HepG2 (cell line): Measurements from ENCODE around the gene HYCC1. TPM values are rescaled to one million over a fixed set of nuclear protein-coding genes. Genes with fewer than 3 reads are reported as not detected.

ENCODE experiments used
- CEBPG ChIP-seq: IDR thresholded peaks from 2 replicates; pipeline ENCODE4 v1.6.1; 2016
- CEBPZ ChIP-seq: IDR thresholded peaks from 2 replicates; pipeline ENCODE4 v1.6.1; 2012; ENCODE audit warnings: low read length, improper control_type of control experiment
- ETV6 ChIP-seq: sonication (generic); formaldehyde crosslinking; conservative IDR thresholded peaks from 2 replicates; pipeline ENCODE4 v1.4.0; 2020; ENCODE audit warnings: missing genetic modification reagents
- KIAA2018 ChIP-seq: sonication (generic); formaldehyde crosslinking; IDR thresholded peaks from 2 replicates; pipeline ENCODE4 v1.5.0; 2020; ENCODE audit warnings: mild to moderate bottlenecking, missing genetic modification reagents, borderline replicate concordance
- MIER2 ChIP-seq: IDR thresholded peaks from 2 replicates; pipeline ENCODE4 v1.6.1; 2016; ENCODE audit warnings: missing biosample characterization, missing genetic modification reagents
- MTF1 ChIP-seq: sonication (generic); formaldehyde crosslinking; IDR thresholded peaks from 2 replicates; pipeline ENCODE4 v1.5.0; 2020; ENCODE audit warnings: missing genetic modification reagents
- SCMH1 ChIP-seq: sonication (generic); formaldehyde crosslinking; IDR thresholded peaks from 2 replicates; pipeline ENCODE4 v1.9.0; 2021; ENCODE audit warnings: missing genetic modification reagents, mild to moderate bottlenecking, borderline replicate concordance
- ZNF12 ChIP-seq: sonication (generic); formaldehyde crosslinking; IDR thresholded peaks from 2 replicates; pipeline ENCODE4 v1.5.0; 2020; ENCODE audit warnings: missing genetic modification reagents
- ZNF430 ChIP-seq: sonication (generic); formaldehyde crosslinking; IDR thresholded peaks from 2 replicates; pipeline ENCODE4 v1.9.0; 2021; ENCODE audit warnings: mild to moderate bottlenecking, missing genetic modification reagents
- ZNF747 ChIP-seq: sonication (generic); formaldehyde crosslinking; IDR thresholded peaks from 2 replicates; pipeline ENCODE4 v1.8.1; 2023; ENCODE audit warnings: missing genetic modification reagents, mild to moderate bottlenecking, borderline replicate concordance
- ZNF83 ChIP-seq: sonication (generic); formaldehyde crosslinking; IDR thresholded peaks from 2 replicates; pipeline ENCODE4 v1.4.0; 2020; ENCODE audit warnings: missing genetic modification reagents, mild to moderate bottlenecking, borderline replicate concordance
- polyA plus RNA-seq, 8 experiments: library from polyadenylated mRNA; depleted of rRNA in 3 of 8; stranded (reverse) in 7 of 8; unstranded in 1 of 8; fragments of >200 nt; fragmentation: Illumina TruSeq in 4 of 8; extraction: Trizol in 4 of 8; gene quantifications; 2 replicates each; pipeline versions ENCODE4 v1.2.1 to v1.2.3, GENCODE V29; 2011 to 2016; ENCODE audit warnings: low read depth in 4 of 8, missing spikeins in 1 of 8, mixed read lengths in 1 of 8; ENCODE audit not compliant: insufficient read depth in 1 of 8
- total RNA-seq, 5 experiments: library from RNA; depleted of rRNA; stranded (reverse); fragments of >200 nt; fragmentation: Illumina TruSeq; extraction: Trizol; gene quantifications; 2 replicates each; pipeline ENCODE4 v1.2.3, GENCODE V29; 2016; ENCODE audit warnings: low read depth in 1 of 5
- TF ChIP-seq, protein P1 (sequence below): IDR thresholded peaks from 2 replicates; pipeline ENCODE4 v1.6.1; 2012; ENCODE audit warnings: inconsistent platforms
- TF ChIP-seq, protein P2 (sequence below): sonication (generic); formaldehyde crosslinking; IDR thresholded peaks from 2 replicates; pipeline ENCODE4 v1.4.0; 2020; ENCODE audit warnings: low read depth, mild to moderate bottlenecking, missing genetic modification reagents

The HYCC1 gene
- total and polyA plus RNA-seq, 2 of the 13 experiments (the other 11 are each of a cell fraction or from before 2014, with no cell fraction given) = 9.5 to 41.8 TPM

- TF ChIP-seq KIAA2018 (CRISPR knock-in tag) (no peak), ZNF747 (CRISPR knock-in tag) (no peak), CEBPZ (no peak), MTF1 (no peak), MIER2 (CRISPR knock-in tag) (no peak), ZNF430 (CRISPR knock-in tag) (no peak), SCMH1 (no peak), ZNF12 (CRISPR knock-in tag) (peak; percentile 57; the same call in 1 of the 2 replicates), ETV6 (CRISPR knock-in tag) (no peak; the same call in 1 of the 2 replicates), CEBPG (CRISPR knock-in tag) (no peak), ZNF83 (CRISPR knock-in tag) (no peak)
- TF ChIP-seq, protein P1, sequence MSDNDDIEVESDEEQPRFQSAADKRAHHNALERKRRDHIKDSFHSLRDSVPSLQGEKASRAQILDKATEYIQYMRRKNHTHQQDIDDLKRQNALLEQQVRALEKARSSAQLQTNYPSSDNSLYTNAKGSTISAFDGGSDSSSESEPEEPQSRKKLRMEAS = peak; percentile 59; the same call in 1 of the 2 replicates
- TF ChIP-seq, protein P2, sequence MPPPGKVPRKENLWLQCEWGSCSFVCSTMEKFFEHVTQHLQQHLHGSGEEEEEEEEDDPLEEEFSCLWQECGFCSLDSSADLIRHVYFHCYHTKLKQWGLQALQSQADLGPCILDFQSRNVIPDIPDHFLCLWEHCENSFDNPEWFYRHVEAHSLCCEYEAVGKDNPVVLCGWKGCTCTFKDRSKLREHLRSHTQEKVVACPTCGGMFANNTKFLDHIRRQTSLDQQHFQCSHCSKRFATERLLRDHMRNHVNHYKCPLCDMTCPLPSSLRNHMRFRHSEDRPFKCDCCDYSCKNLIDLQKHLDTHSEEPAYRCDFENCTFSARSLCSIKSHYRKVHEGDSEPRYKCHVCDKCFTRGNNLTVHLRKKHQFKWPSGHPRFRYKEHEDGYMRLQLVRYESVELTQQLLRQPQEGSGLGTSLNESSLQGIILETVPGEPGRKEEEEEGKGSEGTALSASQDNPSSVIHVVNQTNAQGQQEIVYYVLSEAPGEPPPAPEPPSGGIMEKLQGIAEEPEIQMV (CRISPR knock-in tag) = no peak
Measured at GRCh38 chr7:23013715-23014649, at the start of gene HYCC1 (continued).
